Nephron (organoid): ENCODE measurements around the gene UBE2I.
"Not testable (repeated sequence)": the region's sequence is repeated elsewhere in the genome, so short reads cannot be mapped to it uniquely, and the experiment has no call there.

Experiments used
- H3K27ac Mint-ChIP-seq, 3 experiments: 2 replicates each; pipeline ENCODE4 v1.8.0; 2020; ENCODE audit warnings: mixed read lengths in 3 of 3, mild to moderate bottlenecking in 2 of 3, moderate library complexity in 1 of 3
- H3K27me3 Mint-ChIP-seq: 2 replicates; pipeline ENCODE4 v1.8.0; 2021; ENCODE audit warnings: low read depth, mild to moderate bottlenecking, moderate library complexity, mixed read lengths
- H3K36me3 Mint-ChIP-seq: 2 replicates; pipeline ENCODE4 v1.8.0; 2020; ENCODE audit warnings: low read depth, mixed read lengths
- H3K4me1 Mint-ChIP-seq: 2 replicates; pipeline ENCODE4 v1.8.0; 2020; ENCODE audit warnings: mixed read lengths
- H3K4me3 Mint-ChIP-seq, 3 experiments: 2 replicates each; pipeline ENCODE4 v1.8.0; 2020; ENCODE audit warnings: mild to moderate bottlenecking in 3 of 3, mixed read lengths in 3 of 3, moderate library complexity in 2 of 3
- H3K9me3 Mint-ChIP-seq: 2 replicates; pipeline ENCODE4 v1.8.0; 2020; ENCODE audit warnings: mixed read lengths
- TF ChIP-seq, protein P1 (sequence below), 3 experiments: fragments of 200-600 bp; sonication (generic); IDR thresholded peaks; one replicate each; pipeline ENCODE4 v1.5.0; 2021; ENCODE audit warnings: antibody characterized with exemption in 3 of 3; ENCODE audit not compliant: unreplicated experiment in 3 of 3

Gene UBE2I

DNA sequence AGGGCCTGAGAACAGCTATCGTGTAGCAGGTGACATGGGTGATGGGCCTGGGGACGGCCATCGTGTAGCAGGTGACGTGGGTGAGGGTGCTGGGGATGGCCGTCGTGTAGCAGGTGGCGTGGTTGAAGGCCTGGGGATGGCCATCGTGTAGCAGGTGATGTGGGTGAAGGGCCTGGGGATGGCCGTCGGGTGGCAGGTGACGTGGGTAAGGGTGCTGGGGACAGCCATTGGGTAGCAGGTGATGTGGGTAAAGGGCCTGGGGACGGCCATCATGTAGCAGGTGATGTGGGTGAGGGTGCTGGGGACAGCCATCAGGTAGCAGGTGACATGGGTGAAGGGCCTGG lies 38.1 kb upstream of the UBE2I start:
- TF ChIP-seq, protein P1, sequence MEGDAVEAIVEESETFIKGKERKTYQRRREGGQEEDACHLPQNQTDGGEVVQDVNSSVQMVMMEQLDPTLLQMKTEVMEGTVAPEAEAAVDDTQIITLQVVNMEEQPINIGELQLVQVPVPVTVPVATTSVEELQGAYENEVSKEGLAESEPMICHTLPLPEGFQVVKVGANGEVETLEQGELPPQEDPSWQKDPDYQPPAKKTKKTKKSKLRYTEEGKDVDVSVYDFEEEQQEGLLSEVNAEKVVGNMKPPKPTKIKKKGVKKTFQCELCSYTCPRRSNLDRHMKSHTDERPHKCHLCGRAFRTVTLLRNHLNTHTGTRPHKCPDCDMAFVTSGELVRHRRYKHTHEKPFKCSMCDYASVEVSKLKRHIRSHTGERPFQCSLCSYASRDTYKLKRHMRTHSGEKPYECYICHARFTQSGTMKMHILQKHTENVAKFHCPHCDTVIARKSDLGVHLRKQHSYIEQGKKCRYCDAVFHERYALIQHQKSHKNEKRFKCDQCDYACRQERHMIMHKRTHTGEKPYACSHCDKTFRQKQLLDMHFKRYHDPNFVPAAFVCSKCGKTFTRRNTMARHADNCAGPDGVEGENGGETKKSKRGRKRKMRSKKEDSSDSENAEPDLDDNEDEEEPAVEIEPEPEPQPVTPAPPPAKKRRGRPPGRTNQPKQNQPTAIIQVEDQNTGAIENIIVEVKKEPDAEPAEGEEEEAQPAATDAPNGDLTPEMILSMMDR (IDR thresholded peaks at IDR 0.05; ENCODE audit: unreplicated experiment in 3 of 3) = no peak
- peaks cover 33% of the 10 kb centered on the region for H3K4me1 Mint-ChIP-seq
- H3K27ac Mint-ChIP-seq = peak overlapping the region in 1 of 3 experiments; percentile 56
- H3K4me3 Mint-ChIP-seq = peak overlapping the region in 1 of 3 experiments; percentile 32
- no peaks in the 10 kb centered on the region for H3K36me3 Mint-ChIP-seq
- peaks cover 36% of the 10 kb centered on the region for H3K27me3 Mint-ChIP-seq
- peaks cover 2% of the 10 kb centered on the region for H3K9me3 Mint-ChIP-seq

DNA sequence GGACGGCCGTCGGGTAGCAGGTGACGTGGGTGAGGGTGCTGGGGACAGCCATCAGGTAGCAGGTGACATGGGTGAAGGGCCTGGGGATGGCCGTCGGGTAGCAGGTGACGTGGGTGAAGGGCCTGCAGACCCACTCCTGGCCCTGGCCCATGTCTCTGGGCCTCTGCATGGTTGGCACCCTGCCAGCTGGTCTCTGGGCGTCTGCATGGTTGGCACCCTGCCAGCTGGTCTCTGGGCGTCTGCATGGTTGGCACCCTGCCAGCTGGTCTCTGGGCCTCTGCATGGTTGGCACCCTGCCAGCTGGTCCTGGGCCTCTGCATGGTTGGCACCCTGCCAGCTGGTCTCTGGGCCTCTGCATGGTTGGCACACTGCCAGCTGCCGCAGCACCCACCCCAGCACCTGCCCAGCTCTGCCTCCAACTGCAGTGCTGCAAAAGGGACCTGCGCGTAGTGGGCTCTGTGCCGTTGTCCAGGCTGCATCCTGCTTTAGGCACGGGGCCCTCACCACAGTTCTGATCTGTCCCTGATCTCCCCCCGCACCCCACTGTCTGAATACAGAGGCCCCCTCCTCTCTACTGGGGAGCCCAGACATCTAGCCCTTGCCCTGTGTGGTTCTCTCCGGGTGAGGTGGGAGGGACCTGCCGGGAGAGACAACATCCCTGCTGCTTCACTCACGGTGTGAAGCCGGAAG lies 37.6 kb upstream of the UBE2I start:
- H3K36me3 Mint-ChIP-seq, H3K9me3 Mint-ChIP-seq: not testable (repeated sequence)
- H3K27me3 Mint-ChIP-seq = peaks cover 34% of the 10 kb centered on the region
- peaks cover 33% of the 10 kb centered on the region for H3K4me1 Mint-ChIP-seq
- peak overlapping the region in 1 of 3 experiments; percentile 32 for H3K4me3 Mint-ChIP-seq
- H3K27ac Mint-ChIP-seq = peak overlapping the region in 1 of 3 experiments; percentile 77

DNA sequence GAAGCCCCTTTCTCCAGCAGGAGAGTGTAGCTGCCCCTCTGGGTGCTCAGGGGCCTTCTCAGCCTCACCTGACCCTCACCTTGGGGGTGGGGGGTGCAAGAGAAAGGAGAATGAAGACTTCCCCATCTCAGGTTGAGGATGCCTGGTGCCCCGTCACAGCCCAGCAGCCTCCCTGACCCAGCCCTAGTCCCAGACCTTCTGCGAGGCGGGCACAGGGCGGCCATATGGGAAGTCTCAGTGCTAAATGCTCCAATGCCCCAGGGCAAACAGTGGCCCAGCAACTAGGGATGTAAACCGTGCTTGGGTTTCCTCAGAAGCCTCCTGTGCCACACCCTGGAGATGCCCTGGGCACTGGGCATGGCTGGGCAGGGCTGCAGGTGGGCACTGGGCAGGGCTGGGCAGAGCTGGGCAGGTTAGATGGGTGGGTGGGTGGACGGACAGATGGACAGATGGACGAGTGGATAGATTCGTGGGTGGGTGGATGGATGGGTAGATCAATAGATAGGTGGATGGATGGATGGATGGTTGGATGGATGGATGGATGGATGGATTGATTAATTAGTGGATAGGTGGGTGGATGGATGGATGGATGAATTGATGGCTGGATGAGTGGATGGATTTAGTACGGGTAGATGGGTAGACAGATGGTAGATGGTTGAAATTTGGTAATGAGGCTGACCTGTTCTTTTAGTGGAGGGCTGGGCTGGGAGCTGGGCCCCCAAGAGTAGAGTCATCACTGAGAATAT lies 36.8 kb upstream of the UBE2I start:
- Mint-ChIP-seq H3K4me3 (peak overlapping the region in 1 of 3 experiments; percentile 30), H3K27me3 (peaks cover 37% of the 10 kb centered on the region), H3K9me3 (peaks cover 2% of the 10 kb centered on the region), H3K36me3 (no peaks in the 10 kb centered on the region), H3K4me1 (peaks cover 33% of the 10 kb centered on the region), H3K27ac (peak overlapping the region in 1 of 3 experiments; percentile 2)
- TF ChIP-seq, protein P1 (IDR thresholded peaks at IDR 0.05; ENCODE audit: unreplicated experiment in 3 of 3) = no peak

DNA sequence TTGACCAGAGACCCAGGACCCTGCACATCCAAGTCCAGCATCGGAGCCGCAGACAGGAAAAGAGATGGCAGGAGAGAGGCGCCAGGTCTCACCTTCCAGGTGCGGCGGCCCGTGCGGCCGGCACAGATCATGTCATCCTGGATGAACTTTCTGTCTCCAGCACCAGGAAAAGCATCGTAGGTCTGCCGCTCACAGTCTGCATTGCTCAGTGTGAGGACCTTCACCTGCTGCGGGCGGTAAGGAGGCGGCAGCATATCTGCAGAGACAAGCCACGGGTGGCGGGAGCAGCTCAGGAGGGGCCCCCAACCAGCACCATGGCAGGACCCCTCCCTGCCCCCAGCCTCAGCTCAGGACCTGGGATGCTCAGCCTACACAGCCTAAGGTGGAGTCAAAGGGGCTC lies 35.6 kb upstream of the UBE2I start:
- Mint-ChIP-seq H3K4me3 (no peak overlapping the region), H3K4me1 (peaks cover 33% of the 10 kb centered on the region), H3K27me3 (peaks cover 38% of the 10 kb centered on the region), H3K9me3 (peaks cover 2% of the 10 kb centered on the region), H3K27ac (no peak overlapping the region), H3K36me3 (no peaks in the 10 kb centered on the region)
- TF ChIP-seq, protein P1 (IDR thresholded peaks at IDR 0.05; ENCODE audit: unreplicated experiment in 3 of 3) = no peak

DNA sequence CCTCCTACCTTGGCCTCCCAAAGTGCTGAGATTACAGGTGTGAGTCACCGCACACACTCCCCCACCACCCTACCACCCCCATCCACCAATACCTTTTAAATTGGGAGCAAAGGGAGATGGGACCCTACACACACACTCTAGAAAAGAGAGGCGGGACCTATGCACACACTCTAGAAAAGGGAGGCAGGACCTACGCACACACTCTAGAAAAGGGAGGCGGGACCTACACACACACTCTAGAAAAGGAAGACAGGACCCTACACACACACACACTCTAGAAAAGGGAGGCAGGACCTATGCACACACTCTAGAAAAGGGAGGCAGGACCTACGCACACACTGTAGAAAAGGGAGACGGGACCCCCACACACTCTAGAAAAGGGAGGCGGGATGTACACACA lies 34.7 kb upstream of the UBE2I start:
- Mint-ChIP-seq H3K4me3 (no peak overlapping the region), H3K36me3 (no peaks in the 10 kb centered on the region), H3K27ac (peak overlapping the region in 1 of 3 experiments; percentile 71), H3K9me3 (no peaks in the 10 kb centered on the region), H3K4me1 (peaks cover 32% of the 10 kb centered on the region), H3K27me3 (peaks cover 30% of the 10 kb centered on the region)
- TF ChIP-seq, protein P1 (IDR thresholded peaks at IDR 0.05; ENCODE audit: unreplicated experiment in 3 of 3) = no peak

DNA sequence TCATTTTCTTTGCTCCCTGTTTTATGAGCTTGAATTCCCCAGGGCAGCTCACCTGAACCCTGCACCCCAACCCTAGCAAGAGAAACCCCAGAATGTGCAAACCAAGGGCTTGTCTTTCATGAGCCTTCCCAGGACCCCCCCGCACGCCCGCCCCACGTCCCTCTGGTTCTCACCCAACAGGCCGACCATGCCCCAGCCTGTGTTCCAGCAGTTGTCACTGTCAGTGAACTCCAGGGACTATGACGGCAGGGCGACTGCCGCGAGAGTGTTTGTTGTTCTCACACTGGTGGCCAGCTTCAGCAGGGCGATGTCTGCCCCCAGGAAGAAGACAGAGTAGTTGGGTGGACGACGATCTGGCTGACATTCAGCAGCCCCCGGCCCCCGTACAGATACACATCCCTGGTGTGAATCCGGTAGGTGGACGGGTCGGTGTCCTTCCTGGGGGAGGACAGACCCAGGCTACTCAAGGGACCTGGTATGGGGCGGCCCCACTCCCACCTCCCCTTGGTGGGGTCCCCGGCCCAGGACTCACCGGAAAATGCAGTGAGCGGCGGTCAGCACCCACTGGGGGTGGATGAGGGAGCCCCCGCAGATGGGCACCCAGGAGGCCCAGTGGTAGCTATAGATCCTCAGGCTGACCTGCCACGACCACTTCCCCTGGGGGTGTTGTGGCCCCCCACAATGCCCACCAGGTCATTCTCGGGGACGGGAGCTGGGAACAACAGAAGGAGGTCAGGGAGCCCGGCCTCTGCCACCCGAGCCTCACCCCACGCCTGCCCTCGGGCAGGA lies 33.5 kb upstream of the UBE2I start:
- no peaks in the 10 kb centered on the region for H3K36me3 Mint-ChIP-seq
- peaks cover 20% of the 10 kb centered on the region for H3K4me1 Mint-ChIP-seq
- peak overlapping the region; percentile 4 to 71 (median 41) for H3K27ac Mint-ChIP-seq
- TF ChIP-seq, protein P1 (IDR thresholded peaks at IDR 0.05; ENCODE audit: unreplicated experiment in 3 of 3) = no peak
- H3K27me3 Mint-ChIP-seq = peaks cover 27% of the 10 kb centered on the region
- peak overlapping the region in 1 of 3 experiments; percentile 41 for H3K4me3 Mint-ChIP-seq
- no peaks in the 10 kb centered on the region for H3K9me3 Mint-ChIP-seq
